HG02973 (cell line): ENCODE measurements around the gene APIP.
A peak's percentile ranks its signal among the peaks of the same experiment; 100 is the strongest.
"Not testable (repeated sequence)": the region's sequence is repeated elsewhere in the genome, so short reads cannot be mapped to it uniquely, and the experiment has no call there.

Source experiments
- ATAC-seq: cut with Tn5 transposase; IDR thresholded peaks from one replicate; pipeline ENCODE4 v1.9.1; 2021; ENCODE audit warnings: moderate library complexity; ENCODE audit not compliant: unreplicated experiment

The APIP gene

DNA sequence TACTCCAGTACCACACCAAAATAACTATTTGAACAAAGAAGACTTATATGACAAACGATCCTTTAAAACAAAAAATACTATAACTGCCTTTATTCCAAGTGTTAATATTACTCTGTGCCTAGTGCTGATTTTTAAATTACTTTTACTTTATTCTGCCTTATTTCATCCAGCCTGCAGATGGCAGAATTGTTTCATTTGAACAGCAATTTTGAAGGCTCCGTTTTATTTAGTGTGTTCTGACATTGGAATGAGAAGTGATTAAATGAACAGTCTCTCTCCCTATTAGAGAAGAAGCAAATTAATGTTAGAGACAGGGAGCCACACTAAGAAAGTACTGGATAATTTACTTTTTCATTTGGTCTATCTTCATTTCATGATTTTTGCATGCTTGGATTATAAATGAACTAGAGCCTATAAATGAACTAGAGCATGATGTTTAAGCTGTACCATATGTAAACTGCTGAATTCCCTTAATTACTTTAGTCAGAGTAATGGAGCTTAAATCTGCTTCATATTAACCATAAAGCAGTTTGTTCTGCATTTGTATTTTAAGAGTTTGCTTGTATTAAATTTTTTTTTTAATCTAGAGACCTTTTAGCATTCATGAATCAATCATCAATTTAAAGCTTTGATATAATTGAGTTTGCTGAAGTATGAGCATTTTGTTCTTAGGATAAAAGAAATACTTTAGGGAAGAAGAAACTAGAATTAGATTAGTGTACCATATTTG is 10.1 kb upstream of the APIP start:
- no peak for ATAC-seq

GRCh38 chr11:34924714-34925113 is 8.5 kb upstream of the APIP start:
- no peak for ATAC-seq

DNA sequence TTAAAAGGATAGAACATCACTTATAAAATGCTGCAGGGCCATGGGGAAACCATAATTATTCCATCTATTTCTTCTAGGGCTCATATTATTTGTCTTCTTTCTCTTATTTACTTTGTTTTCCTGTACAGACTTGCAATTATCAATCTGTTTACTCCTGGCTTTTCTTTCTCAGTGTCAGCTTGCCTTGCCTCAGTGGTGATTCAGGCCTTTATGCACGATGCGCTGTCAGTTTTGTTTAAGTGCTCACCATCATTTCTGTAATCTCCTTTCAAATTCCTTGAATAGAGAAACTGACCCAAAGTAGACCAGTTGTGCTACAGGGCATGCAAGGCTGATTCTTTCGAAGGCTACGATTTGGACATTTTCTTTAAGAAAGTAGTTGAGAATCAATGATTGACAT is 5.0 kb upstream of the APIP start:
- ATAC-seq: no peak

DNA sequence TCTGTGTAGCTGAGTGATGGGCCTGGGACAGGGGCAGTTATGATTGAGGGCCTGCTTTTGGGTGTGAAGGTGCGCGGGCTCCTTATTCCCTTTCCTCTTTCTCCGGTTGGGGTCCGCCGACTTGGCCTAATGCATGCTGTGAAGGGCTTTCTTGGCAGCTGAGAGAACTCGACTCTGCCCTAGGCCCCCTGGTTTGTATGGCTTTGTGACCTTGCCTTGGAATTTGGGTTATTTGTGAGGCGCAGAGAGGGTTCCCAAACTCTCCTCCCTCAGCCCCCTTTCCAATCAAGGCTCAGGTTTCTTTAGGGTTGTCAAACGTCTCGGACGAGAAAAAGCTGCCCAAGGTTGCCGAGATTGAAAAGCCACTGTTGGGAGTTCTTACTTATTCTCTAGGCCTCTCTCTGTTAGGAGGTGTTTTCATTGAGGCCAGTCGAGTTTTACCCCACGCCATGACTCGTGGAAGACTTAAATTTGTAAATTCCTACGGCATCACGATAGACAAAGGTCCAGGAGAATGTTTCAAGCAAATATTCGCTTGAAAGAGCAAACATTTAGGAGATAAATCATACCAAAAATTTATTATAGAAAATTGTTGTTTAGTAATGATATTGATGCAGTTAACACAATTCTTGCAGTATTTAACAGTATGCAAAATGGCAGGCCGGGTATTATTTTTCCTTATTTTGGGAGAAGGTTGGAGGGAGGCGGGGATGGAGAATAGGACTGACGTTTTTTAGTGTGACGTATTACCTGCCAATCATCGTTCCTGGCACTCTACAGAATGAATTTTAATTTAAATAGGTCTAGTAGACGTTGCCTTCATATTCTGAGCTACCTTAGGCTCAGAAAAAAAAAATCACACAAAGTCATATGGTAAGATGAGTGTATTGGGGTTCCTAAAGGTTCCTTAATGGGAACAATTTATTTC is 928 bp upstream of the APIP start:
- peak; percentile 14 for ATAC-seq

DNA sequence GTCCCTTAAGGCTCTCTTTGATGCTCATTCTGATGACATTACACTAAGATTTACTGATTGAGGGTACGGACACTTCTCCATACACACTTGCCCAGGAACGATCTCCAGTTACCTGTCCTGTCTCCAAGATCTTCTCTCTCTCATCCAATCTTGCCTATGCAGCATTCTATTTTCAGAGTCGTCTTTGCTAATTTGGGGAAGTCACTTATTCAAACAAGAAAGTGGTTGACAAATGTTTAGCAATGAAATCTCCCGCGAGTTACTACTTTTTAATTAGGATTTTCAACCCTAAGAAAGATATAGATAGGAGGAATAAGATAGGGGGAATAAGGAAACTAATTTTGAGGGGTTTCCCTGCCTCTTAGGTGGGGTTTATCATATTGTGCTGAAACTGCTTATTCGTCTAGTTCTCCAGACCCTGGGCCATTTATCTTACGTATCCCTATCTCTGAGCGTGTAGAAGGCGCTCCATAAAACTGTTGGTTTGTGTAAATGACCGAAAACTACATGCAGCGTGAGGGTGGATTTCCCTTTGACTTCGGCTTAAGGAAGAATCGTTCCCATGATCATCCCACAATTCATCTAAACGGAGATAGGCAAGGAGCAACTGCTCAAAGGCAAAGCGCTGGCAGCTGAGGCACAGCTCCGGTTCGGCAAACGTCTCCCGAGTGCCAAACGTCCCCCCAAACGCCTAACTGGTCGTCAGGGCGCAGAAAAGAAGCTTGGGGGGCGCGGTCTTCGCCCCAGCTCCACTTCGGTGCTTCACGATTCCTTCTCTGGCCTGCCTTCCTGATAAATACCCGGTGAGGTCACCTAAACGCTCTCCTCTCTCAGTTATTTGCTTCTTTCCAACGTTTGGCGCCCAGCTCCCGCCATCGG is 804 bp downstream of the APIP start:
- ATAC-seq: peak; percentile 8

DNA sequence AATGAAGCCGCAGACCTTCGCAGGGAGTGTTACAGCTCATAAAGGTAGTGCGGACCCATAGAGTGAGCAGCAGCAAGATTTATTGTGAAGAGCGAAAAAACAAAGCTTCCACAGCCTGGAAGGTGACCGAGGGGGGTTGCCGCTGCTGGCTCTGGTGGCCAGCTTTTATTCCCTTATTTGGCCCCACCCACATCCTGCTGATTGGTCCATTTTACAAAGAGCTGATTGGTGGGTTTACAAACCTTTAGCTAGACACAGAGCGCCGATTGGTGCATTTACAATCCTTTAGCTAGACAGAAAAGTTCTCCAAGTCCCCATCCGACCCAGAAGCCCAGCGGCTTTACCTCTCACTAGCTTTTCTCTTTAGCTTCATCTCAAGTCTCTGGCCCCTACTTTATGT is 2.6 kb downstream of the APIP start:
- not testable (repeated sequence) for ATAC-seq

- ATAC-seq: no peak
Measured at GRCh38 chr11:34911676-34912075, 4.5 kb downstream of the APIP start.

- ATAC-seq: no peak
Measured at GRCh38 chr11:34910817-34911216, 5.4 kb downstream of the APIP start.

DNA sequence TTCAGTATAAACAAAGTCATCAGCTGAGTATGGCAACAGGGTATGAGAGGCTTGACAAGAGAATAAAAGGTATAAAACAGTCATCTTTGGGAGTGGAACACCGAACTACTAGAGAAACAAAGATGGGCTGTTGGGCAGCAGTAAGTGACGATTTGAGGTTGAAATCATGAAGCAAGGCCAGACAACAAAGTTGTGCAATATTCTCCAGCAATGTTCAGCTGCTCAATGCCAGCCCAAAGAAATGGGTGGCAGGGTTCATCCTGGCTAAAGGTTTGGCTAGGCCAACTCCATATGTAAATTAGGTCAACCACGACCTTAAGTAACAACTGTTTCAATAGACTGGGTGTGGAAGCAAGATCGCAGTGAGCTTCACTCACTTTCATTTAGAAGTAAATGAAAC is 6.2 kb downstream of the APIP start:
- ATAC-seq: no peak

- no peak for ATAC-seq
Measured at GRCh38 chr11:34909415-34909814, 6.8 kb downstream of the APIP start.

DNA sequence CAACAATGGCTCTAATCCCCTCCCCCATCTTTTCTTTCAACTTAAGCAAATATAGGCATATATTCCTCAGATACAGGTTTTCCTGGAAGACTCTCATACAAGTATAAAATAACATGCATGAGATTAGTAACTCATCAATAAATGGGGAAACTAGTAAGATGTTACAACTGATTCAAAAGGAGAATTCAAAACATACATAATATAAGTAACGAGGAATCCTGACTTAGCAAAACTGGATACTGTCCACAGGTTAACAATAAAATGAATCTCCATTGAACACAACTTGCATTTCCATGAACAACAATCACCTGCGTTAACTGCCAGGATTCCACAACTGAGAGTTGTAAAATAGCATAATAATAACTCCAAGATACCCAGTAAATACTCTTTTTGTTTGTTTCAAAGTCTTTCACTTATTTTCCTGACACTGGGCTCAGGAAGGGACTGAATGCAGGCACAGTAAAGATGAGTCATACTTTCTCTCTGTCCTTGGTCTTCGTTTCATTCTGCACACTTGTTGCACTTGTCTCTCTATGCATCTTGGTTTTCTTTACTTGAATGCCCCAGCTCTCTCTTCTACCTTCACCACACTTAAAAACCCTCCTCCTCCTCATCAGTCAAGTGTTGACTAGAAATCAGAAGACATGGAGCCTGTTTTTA is 8.1 kb downstream of the APIP start:
- ATAC-seq: no peak

DNA sequence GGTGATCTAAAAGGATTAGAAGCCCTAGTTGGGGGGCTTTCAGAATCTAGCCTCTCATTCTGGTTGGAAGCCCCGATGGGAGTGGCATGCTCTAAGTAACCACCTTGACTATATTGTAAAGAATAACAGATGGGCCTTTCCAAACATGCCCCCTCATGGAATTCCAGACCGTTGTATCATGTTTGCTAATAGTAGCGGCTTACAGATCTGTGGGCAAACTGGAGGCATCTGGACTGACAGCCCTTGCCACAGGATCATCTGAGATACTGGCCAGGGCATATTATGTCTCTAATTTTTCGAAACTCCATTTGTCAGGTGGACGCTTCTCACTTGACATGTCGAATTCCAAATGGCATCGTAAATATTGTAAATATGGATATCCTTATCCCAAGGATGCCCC is 10.5 kb downstream of the APIP start:
- ATAC-seq: no peak

DNA sequence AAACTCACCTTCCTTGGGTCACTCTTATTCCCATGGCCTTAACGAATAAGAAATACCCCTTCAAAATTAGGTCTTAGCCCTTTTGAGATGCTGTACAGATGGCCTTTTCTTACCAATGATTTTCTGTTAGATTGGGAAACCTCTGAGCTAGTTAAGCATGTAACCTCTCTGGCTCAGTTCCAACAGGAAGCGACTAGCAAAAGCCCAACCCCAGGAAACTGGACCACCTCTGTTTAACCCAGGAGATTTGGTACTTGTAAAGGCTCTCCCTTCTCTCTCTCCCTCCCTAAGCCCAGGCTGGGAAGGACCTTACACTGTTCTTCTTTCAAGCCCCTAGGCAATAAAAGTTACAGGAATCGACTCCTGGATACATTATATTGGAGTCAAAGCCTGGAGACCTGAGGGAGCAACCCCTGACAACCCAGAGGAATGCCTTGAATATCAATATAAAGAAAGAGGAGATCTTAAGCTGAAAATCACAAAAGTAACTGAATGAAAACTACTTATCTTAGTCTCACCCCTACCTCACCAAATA is 11.7 kb downstream of the APIP start:
- ATAC-seq: no peak

DNA sequence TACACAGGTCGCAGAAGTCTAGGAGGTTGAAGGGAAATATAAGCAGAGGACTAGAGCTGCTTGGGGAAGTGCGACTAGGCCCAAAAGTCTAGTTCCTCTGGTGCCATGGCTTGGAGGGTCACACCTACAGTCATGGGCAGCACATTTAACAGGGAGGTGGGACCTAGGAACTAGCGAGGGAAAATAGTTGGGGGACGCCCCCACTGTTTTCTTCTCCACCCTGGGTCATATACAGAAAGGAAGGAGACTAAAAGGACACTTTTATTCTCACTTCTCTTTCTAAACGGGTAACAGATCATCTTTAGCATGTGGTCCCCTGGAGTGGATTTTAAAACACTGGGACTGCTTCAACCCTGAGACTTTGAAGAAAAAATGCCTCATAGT is 16.6 kb downstream of the APIP start:
- no peak for ATAC-seq

DNA sequence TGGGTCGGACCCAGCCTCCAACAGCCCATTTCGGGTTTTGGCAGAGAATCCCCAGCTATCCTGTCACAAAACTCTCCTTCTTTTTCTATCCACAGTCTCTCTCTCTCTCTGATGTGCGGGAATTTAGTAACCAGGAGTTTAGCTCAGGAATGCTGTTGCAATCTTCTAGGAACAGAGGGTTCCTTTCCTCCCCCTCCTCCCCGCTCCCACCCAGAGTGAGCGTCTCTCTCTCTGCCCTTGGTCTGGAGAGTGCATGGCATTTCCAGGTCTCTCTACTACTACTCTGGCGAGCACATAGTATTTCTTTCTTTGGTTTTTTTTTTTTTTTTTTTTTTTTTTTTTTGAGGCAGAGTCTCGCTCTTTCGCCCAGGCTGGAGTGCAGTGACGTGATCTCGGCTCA is 17.7 kb downstream of the APIP start:
- no peak for ATAC-seq

DNA sequence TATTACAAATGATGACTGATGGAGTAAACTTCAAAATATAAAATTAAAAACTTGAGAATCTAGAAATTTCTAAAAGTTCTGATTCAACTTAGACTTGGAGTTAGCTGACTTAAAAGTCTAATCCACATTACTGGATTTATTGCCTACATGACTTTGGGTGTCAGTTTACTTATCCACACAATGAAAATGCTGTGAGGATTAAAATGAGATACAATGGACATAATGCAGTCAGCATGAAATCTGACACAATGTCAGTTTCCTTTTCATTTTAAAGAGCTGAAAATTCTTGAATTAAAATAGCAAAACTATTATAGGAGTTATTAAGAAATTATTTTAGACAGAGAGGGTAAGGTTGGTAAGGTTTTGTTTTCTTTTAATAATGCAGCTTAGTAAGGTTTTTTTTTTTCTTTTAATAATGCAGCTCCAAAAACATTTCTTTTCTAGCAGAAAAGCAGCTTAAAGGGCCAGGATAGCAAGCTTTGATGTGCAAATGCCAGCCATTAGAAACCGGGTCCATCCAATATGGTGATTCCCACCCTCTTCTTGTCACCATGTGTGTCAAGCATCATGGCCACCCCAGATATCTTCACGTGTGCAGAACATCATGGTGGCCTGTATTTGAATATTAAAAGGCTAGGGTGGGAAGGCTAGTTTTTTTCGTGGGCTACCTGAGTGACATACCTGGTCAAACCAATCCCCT is 18.9 kb downstream of the APIP start:
- ATAC-seq: no peak

DNA sequence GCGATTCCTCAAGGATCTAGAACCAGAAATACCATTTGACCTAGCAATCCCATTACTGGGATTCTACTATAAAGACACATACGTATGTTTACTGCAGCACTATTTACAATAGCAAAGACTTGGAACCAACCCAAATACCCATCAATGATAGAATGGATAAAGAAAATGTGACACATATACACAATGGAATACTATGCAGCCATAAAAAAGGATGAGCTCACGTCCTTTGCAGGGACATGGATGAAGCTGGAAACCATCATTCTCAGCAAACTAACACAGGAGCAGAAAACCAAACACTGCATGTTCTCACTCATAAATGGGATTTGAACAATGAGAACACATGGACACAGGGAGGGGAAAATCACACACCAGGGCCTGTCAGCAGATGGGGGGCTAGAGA is 20.0 kb downstream of the APIP start:
- ATAC-seq: not testable (repeated sequence)

- no peak for ATAC-seq
Measured at GRCh38 chr11:34893416-34893815, 22.8 kb downstream of the APIP start.

GRCh38 chr11:34891611-34892010 is 24.6 kb downstream of the APIP start:
- no peak for ATAC-seq

DNA sequence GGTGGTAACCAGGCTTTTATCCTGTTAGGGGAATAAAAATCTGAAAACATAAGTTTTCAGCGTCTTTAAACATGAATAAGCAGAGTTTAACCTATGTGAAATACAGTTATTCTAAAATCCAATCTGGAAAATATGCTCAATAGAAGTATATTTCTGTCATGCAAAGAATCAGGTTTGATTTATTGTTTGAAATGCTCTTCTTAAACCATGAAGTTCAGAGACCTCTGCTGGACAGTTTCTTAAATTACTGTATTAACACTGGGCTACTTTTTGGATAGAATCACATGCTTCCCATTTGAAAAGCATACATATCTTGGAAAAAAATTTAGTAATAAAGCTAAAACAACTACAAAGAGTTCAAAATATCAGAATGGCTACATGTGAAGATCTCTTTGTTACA is 25.4 kb downstream of the APIP start:
- no peak for ATAC-seq
